K562 (cell line): ENCODE results near the gene SPTLC3. TPM values are rescaled to one million over a fixed set of nuclear protein-coding genes. Genes with fewer than 3 reads are reported as not detected.

Experiments used
- ATAC-seq: fragments of 200-7000 bp; cut with Tn5 transposase; 3 replicates; pipeline ENCODE4 v1.9.1; 2020; ENCODE audit warnings: moderate library complexity
- BruUV-seq: library from RNA; stranded (reverse); fragments of 400-500 nt; replicated peaks from 2 replicates; lab custom pipeline; 2021; lab: Mats Ljungman, UMichigan
- CTCF ChIA-PET: fragments of 300-600 bp; formaldehyde crosslinking; extraction: SDS; loops from one replicate; lab custom pipeline; 2021; ENCODE audit warnings: low intra/inter-chr PET ratio; lab: Yijun Ruan, JAX
- POLR2A ChIA-PET: fragments of 300-600, 350-650 bp; sonication (Branson Sonifier 250); formaldehyde crosslinking; extraction: SDS; loops from one replicate; lab custom pipeline; 2021; ENCODE audit warnings: antibody characterized with exemption, inconsistent platforms; lab: Yijun Ruan, JAX
- DNase-seq, 4 experiments: peaks; one replicate each; pipeline versions ENCODE4 v3.0.0 to v3.0.0-alpha.2; 2011 to 2018; ENCODE audit warnings: low spot score in 3 of 4, mixed read lengths in 3 of 4; ENCODE audit errors: extremely low read depth in 1 of 4
- FAIRE-seq: peaks from 2 replicates; lab custom pipeline; 2011; peaks lifted over from hg19 to GRCh38; lab: Jason Lieb, UNC
- H2AFZ ChIP-seq: 2 replicates; pipeline ENCODE4 v1.6.0; 2011; ENCODE audit warnings: low read depth, low read length, control low read depth, inconsistent platforms
- H3K27ac ChIP-seq: fragments of 200-600 bp; 3 replicates; pipeline ENCODE4 v1.8.0; 2011; ENCODE audit warnings: low read depth, mild to moderate bottlenecking, control low read depth, inconsistent platforms, low read length, moderate library complexity, mixed read lengths; ENCODE audit errors: extremely low read depth
- H3K27me3 ChIP-seq, 2 experiments: fragments of 300-600 bp in 1 of 2; 2 replicates in 1 of 2; 3 replicates in 1 of 2; pipeline versions ENCODE4 v1.6.0 to v1.8.0; 2011; ENCODE audit warnings: inconsistent platforms in 2 of 2, low read length in 2 of 2, mild to moderate bottlenecking in 1 of 2, mixed read lengths in 1 of 2, moderate library complexity in 1 of 2; ENCODE audit not compliant: control insufficient read depth in 2 of 2, insufficient read depth in 2 of 2
- H3K36me3 ChIP-seq: fragments of 300-600 bp; 3 replicates; pipeline ENCODE4 v1.8.0; 2011; ENCODE audit warnings: mild to moderate bottlenecking, low read length, inconsistent platforms; ENCODE audit not compliant: control insufficient read depth, insufficient read depth
- H3K4me1 ChIP-seq, 2 experiments: fragments of 200-600 bp in 1 of 2; replicated peaks in 1 of 2; 2 replicates in 1 of 2; 3 replicates in 1 of 2; pipeline versions ENCODE4 v1.5.1 to v1.8.0; 2011; ENCODE audit warnings: inconsistent platforms in 2 of 2, low read length in 2 of 2, mild to moderate bottlenecking in 1 of 2, mixed read lengths in 1 of 2, moderate library complexity in 1 of 2; ENCODE audit not compliant: control insufficient read depth in 2 of 2, insufficient read depth in 2 of 2
- H3K4me2 ChIP-seq: 2 replicates; pipeline ENCODE4 v1.6.1; 2011; ENCODE audit warnings: low read length, control low read depth, inconsistent platforms, mixed read lengths; ENCODE audit not compliant: insufficient read depth
- H3K4me3 ChIP-seq: fragments of 200-600 bp; sonication (generic), shearing (Covaris generic); 2 replicates; pipeline ENCODE4 v1.5.1; 2016; ENCODE audit warnings: control low read depth, inconsistent platforms
- H3K79me2 ChIP-seq: fragments of 200-600 bp; 3 replicates; pipeline ENCODE4 v1.8.0; 2011; ENCODE audit warnings: low read length, inconsistent platforms; ENCODE audit not compliant: control insufficient read depth, insufficient read depth
- H3K9ac ChIP-seq, 2 experiments: 2 replicates each; pipeline versions ENCODE4 v1.6.0 to v1.6.1; 2011; ENCODE audit warnings: low read depth in 2 of 2, low read length in 2 of 2, control low read depth in 1 of 2, inconsistent platforms in 1 of 2, mild to moderate bottlenecking in 1 of 2, mixed read lengths in 1 of 2; ENCODE audit not compliant: insufficient read depth in 1 of 2
- H3K9me1 ChIP-seq: one replicate; pipeline ENCODE4 v1.6.0; 2011; ENCODE audit warnings: inconsistent platforms, mild to moderate bottlenecking, low read length, moderate library complexity; ENCODE audit not compliant: control insufficient read depth, insufficient read depth
- H3K9me3 ChIP-seq: replicated peaks from 2 replicates; pipeline ENCODE4 v1.5.1; 2011; ENCODE audit warnings: low read depth, low read length, inconsistent platforms; ENCODE audit not compliant: control insufficient read depth, insufficient read depth
- H4K20me1 ChIP-seq: replicated peaks from 2 replicates; pipeline ENCODE4 v1.6.1; 2011; ENCODE audit warnings: low read length, inconsistent platforms, mixed read lengths; ENCODE audit not compliant: control insufficient read depth, insufficient read depth
- COPS2 ChIP-seq: fragments of 450-650 bp; conservative IDR thresholded peaks from 2 replicates; pipeline ENCODE4 v1.6.1; 2016; ENCODE audit warnings: mild to moderate bottlenecking, moderate library complexity
- FOSL1 ChIP-seq: fragments of 200-800 bp; sonication (Bioruptor generic); conservative IDR thresholded peaks from 2 replicates; pipeline ENCODE4 v1.6.1; 2016; ENCODE audit warnings: missing genetic modification characterization, missing compliant biosample characterization
- NRF1 ChIP-seq, 2 experiments: fragments of 450-650 bp; IDR thresholded peaks in 1 of 2; conservative IDR thresholded peaks in 1 of 2; 2 replicates each; pipeline ENCODE4 v1.6.1; 2014; ENCODE audit warnings: mild to moderate bottlenecking in 2 of 2
- SIN3A ChIP-seq, 2 experiments: fragments of 150-350 bp in 1 of 2; IDR thresholded peaks; 2 replicates each; pipeline ENCODE4 v1.6.1; 2011 to 2016; ENCODE audit warnings: borderline replicate concordance in 2 of 2, low read depth in 2 of 2, low read length in 2 of 2, mild to moderate bottlenecking in 2 of 2, moderate library complexity in 2 of 2; ENCODE audit not compliant: control insufficient read depth in 1 of 2
- ZC3H8 ChIP-seq: fragments of 450-650 bp; IDR thresholded peaks from 2 replicates; pipeline ENCODE4 v1.6.1; 2017
- WGBS: fragments of 100-300 bp; shearing (Covaris generic); methylation state at CpG from one replicate; pipeline ENCODE4 v1.1.6; 2016; ENCODE audit warnings: low coverage, mixed read lengths; ENCODE audit not compliant: insufficient coverage; ENCODE audit errors: missing lambda C conversion rate; 5-methylcytosine and 5-hydroxymethylcytosine counted together
- in situ Hi-C: fragments of 300-500 bp; cut with MboI; formaldehyde crosslinking; loops from 4 replicates; pipeline ENCODE4 v1.15.0; 2018; ENCODE audit warnings: inconsistent platforms, mixed read lengths
- intact Hi-C: fragments of 100-400 bp; cut with micrococcal nuclease; formaldehyde crosslinking; loops from 2 replicates; pipeline ENCODE4 v1.14.2; 2022
- polyA plus RNA-seq, 8 experiments: library from polyadenylated mRNA; depleted of rRNA in 4 of 8; stranded (reverse) in 5 of 8; unstranded in 3 of 8; fragments of >200 nt; fragmentation: Nextera tagmentation in 2 of 8; fragmentation: Illumina TruSeq in 1 of 8; extraction: Ambion mirVana in 2 of 8; extraction: Trizol in 1 of 8; gene quantifications; 2 replicates each; pipeline versions ENCODE4 v1.2.1 to v1.2.3, GENCODE V29; 2011 to 2014; ENCODE audit warnings: inconsistent platforms in 1 of 8, missing spikeins in 1 of 8
- total RNA-seq, 7 experiments: library from RNA; depleted of rRNA in 6 of 7; stranded (reverse); fragments of >200 nt in 6 of 7; fragmentation: Illumina TruSeq in 2 of 7; extraction: Trizol in 2 of 7; gene quantifications; 2 replicates each; pipeline versions ENCODE4 v1.2.1 to v1.2.3, GENCODE V29; 2011 to 2021; ENCODE audit warnings: low replicate concordance in 1 of 7
- TF ChIP-seq, protein P1 (sequence below): sonication (generic); formaldehyde crosslinking; IDR thresholded peaks from 2 replicates; pipeline ENCODE4 v1.8.1; 2023; ENCODE audit warnings: mild to moderate bottlenecking, missing genetic modification reagents
- TF ChIP-seq, protein P2 (sequence below): sonication (generic); formaldehyde crosslinking; IDR thresholded peaks from 2 replicates; pipeline ENCODE4 v1.8.0; 2022; ENCODE audit warnings: mild to moderate bottlenecking, missing genetic modification reagents, borderline replicate concordance

SPTLC3 gene
- total and polyA plus RNA-seq, 9 of the 15 experiments (the other 6 are each of a cell fraction or from before 2014, with no cell fraction given) = not detected

DNA sequence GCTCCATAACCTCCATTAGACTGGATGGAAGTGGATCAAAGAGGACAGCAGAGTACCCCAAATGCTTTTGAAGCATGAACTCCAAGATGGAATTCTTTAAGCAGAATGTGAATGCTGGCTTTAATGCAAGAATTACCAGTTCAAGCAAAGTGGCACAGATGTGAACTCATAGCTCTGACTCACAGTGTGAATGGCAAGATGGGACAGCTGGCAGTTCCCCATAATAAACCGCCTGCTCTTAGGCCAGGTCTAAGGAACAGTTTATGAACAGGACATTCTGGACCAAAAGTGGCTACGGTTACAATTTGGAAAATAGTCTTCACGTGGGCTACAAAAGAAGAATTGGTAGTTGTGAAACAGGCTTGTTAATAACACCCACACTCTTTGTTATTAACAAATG, 76.5 kb downstream of the SPTLC3 start (continued):
- TF ChIP-seq, protein P1, sequence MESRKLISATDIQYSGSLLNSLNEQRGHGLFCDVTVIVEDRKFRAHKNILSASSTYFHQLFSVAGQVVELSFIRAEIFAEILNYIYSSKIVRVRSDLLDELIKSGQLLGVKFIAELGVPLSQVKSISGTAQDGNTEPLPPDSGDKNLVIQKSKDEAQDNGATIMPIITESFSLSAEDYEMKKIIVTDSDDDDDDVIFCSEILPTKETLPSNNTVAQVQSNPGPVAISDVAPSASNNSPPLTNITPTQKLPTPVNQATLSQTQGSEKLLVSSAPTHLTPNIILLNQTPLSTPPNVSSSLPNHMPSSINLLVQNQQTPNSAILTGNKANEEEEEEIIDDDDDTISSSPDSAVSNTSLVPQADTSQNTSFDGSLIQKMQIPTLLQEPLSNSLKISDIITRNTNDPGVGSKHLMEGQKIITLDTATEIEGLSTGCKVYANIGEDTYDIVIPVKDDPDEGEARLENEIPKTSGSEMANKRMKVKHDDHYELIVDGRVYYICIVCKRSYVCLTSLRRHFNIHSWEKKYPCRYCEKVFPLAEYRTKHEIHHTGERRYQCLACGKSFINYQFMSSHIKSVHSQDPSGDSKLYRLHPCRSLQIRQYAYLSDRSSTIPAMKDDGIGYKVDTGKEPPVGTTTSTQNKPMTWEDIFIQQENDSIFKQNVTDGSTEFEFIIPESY = no peak
- TF ChIP-seq, protein P2, sequence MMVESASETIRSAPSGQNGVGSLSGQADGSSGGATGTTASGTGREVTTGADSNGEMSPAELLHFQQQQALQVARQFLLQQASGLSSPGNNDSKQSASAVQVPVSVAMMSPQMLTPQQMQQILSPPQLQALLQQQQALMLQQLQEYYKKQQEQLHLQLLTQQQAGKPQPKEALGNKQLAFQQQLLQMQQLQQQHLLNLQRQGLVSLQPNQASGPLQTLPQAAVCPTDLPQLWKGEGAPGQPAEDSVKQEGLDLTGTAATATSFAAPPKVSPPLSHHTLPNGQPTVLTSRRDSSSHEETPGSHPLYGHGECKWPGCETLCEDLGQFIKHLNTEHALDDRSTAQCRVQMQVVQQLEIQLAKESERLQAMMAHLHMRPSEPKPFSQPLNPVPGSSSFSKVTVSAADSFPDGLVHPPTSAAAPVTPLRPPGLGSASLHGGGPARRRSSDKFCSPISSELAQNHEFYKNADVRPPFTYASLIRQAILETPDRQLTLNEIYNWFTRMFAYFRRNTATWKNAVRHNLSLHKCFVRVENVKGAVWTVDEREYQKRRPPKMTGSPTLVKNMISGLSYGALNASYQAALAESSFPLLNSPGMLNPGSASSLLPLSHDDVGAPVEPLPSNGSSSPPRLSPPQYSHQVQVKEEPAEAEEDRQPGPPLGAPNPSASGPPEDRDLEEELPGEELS = no peak
- TF ChIP-seq NRF1 (conservative IDR thresholded peaks at IDR 0.05 in 1 of 2, IDR thresholded peaks at IDR 0.05 in 1 of 2) = no peak

DNA sequence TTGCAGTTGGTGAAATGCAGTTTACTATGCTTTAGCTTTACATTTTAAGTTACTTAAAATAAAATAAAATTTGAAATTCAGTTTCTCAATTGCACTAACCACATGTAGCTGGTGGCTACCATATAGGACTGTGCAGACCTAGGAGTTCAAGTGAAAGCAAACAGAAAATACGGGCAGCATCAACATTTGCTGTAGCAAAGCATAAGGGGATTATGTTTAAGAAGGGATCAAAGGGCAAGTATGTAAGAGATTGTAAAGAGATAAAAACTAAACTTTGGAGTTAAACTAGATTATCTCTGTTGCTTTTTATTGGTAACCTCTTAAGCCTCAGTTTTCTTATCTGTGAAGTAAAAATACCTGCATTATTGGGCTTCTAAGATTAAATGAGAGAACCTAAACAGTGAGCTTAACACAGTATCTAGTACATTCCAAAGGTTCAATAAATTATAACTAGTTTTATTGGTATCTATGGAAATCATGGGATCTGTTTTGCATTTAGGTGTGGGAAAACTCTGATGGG, 81.2 kb downstream of the SPTLC3 start:
- H3K9me3 ChIP-seq = no peaks in the 10 kb centered on the region
- no peak overlapping the region for H2AFZ ChIP-seq
- H3K4me3 ChIP-seq = no peak overlapping the region
- no peaks in the 10 kb centered on the region for H3K27me3 ChIP-seq
- no peaks in the 10 kb centered on the region for H4K20me1 ChIP-seq
- in situ Hi-C loops = no loop called here
- H3K79me2 ChIP-seq = no peaks in the 10 kb centered on the region
- TF ChIP-seq ZC3H8 (no peak), SIN3A (IDR thresholded peaks at IDR 0.05; ENCODE audit: borderline replicate concordance in 2 of 2, control insufficient read depth in 1 of 2, low read depth in 2 of 2, low read length in 2 of 2) (no peak), FOSL1 (no peak), COPS2 (no peak)
- TF ChIP-seq, all 486 proteins: peak for 0
- Histone ChIP-seq H3K27ac (no peak overlapping the region), H3K4me2 (no peak overlapping the region), H3K4me1 (no peaks in the 10 kb centered on the region), H3K9me1 (no peaks in the 10 kb centered on the region), H3K9ac (no peak overlapping the region), H3K36me3 (no peaks in the 10 kb centered on the region)
- no peak for DNase-seq
- FAIRE-seq = no peak
- no TSS peak for BruUV-seq
- CTCF ChIA-PET = no interaction called here
- 0% methylated on average over 1 of the region's 1 CpG for WGBS
- ATAC-seq = no peak
- POLR2A ChIA-PET = no interaction called here
- intact Hi-C loops = no loop called here
